WERI-Rb-1 (cell line): ENCODE data around the gene A1CF.

Experiments used
- DNase-seq: peaks from one replicate; pipeline ENCODE4 v3.0.0-alpha.2; 2020
- H3K27ac ChIP-seq: fragments of 250-450 bp; sonication (Bioruptor Pico); 2 replicates; pipeline ENCODE4 v1.5.1; 2020; ENCODE audit warnings: mild to moderate bottlenecking, moderate library complexity
- H3K27me3 ChIP-seq: fragments of 250-450 bp; sonication (Bioruptor Pico); 2 replicates; pipeline ENCODE4 v1.5.1; 2021; ENCODE audit warnings: mild to moderate bottlenecking, low read depth, moderate library complexity; ENCODE audit not compliant: insufficient read depth, severe bottlenecking
- H3K36me3 ChIP-seq: fragments of 250-450 bp; sonication (Bioruptor Pico); 2 replicates; pipeline ENCODE4 v1.5.1; 2020; ENCODE audit warnings: mild to moderate bottlenecking, moderate library complexity
- H3K4me3 ChIP-seq: 2 replicates; pipeline ENCODE4 v1.5.1; 2011; ENCODE audit warnings: low read depth, mild to moderate bottlenecking, control low read depth, low read length
- H3K9me3 ChIP-seq: fragments of 250-450 bp; sonication (Bioruptor Pico); 2 replicates; pipeline ENCODE4 v1.5.1; 2021; ENCODE audit warnings: mild to moderate bottlenecking, moderate library complexity; ENCODE audit not compliant: severe bottlenecking
- CTCF ChIP-seq: IDR thresholded peaks from 2 replicates; pipeline ENCODE4 v1.5.1; 2011; ENCODE audit warnings: low read depth, mild to moderate bottlenecking, control low read depth, inconsistent platforms, low read length

A1CF gene

GRCh38 chr10:50855461-50855860 is 30.0 kb downstream of the A1CF start:
- Histone ChIP-seq H3K27me3 (no peaks in the 10 kb centered on the region), H3K9me3 (no peaks in the 10 kb centered on the region), H3K4me3 (no peak overlapping the region), H3K36me3 (no peaks in the 10 kb centered on the region), H3K27ac (no peak overlapping the region)
- no peak for TF ChIP-seq CTCF
- DNase-seq, result no peak

- no peak for DNase-seq
- no peak for TF ChIP-seq CTCF
- Histone ChIP-seq H3K36me3 (no peaks in the 10 kb centered on the region), H3K27ac (no peak overlapping the region), H3K27me3 (no peaks in the 10 kb centered on the region), H3K4me3 (no peak overlapping the region), H3K9me3 (no peaks in the 10 kb centered on the region)
Observed at GRCh38 chr10:50855015-50855414, 30.4 kb downstream of the A1CF start.

- Histone ChIP-seq H3K36me3 (no peaks in the 10 kb centered on the region), H3K4me3 (no peak overlapping the region)
- TF ChIP-seq CTCF, result no peak
Observed at GRCh38 chr10:50853557-50853956, 31.9 kb downstream of the A1CF start.

GRCh38 chr10:50851884-50852671 is 33.3 kb downstream of the A1CF start:
- Histone ChIP-seq H3K4me3 (no peak overlapping the region), H3K27ac (no peak overlapping the region), H3K27me3 (no peaks in the 10 kb centered on the region), H3K36me3 (no peaks in the 10 kb centered on the region), H3K9me3 (no peaks in the 10 kb centered on the region)
- no peak for TF ChIP-seq CTCF
- no peak for DNase-seq

More at GRCh38 chr10:50853557-50853956, 31.9 kb downstream of the A1CF start:
- DNase-seq, result no peak
- Histone ChIP-seq H3K27me3 (no peaks in the 10 kb centered on the region), H3K9me3 (no peaks in the 10 kb centered on the region), H3K27ac (no peak overlapping the region)

- DNase-seq, result no peak
- no peak for TF ChIP-seq CTCF
- no peaks in the 10 kb centered on the region for H3K27me3 ChIP-seq
- no peak overlapping the region for H3K27ac ChIP-seq
- H3K36me3 ChIP-seq, result no peaks in the 10 kb centered on the region
- H3K4me3 ChIP-seq, result no peak overlapping the region
- H3K9me3 ChIP-seq, result no peaks in the 10 kb centered on the region
Observed at GRCh38 chr10:50850578-50851230, 34.7 kb downstream of the A1CF start.
